HG02610 (cell line): ENCODE data around the gene RBFOX2.

ENCODE experiments used
- ATAC-seq: cut with Tn5 transposase; IDR thresholded peaks from one replicate; pipeline ENCODE4 v1.9.1; 2021; ENCODE audit warnings: mild to moderate bottlenecking, moderate library complexity; ENCODE audit not compliant: unreplicated experiment

Gene RBFOX2

GRCh38 chr22:35978889-35979288, 49.7 kb downstream of the RBFOX2 start:
- no peak for ATAC-seq

- ATAC-seq, result no peak
These were observed 50.4 kb downstream of the RBFOX2 start for GRCh38 chr22:35978201-35978600.

GRCh38 chr22:35977136-35977535, 51.5 kb downstream of the RBFOX2 start:
- ATAC-seq, result no peak

GRCh38 chr22:35973388-35973787, 55.2 kb downstream of the RBFOX2 start:
- no peak for ATAC-seq

GRCh38 chr22:35972559-35972958, 56.1 kb downstream of the RBFOX2 start:
- ATAC-seq, result no peak

- ATAC-seq, result no peak
These were observed 57.0 kb downstream of the RBFOX2 start for GRCh38 chr22:35971456-35972119.

GRCh38 chr22:35970616-35971455, 57.8 kb downstream of the RBFOX2 start:
- no peak for ATAC-seq

- ATAC-seq, result no peak
These were observed 61.6 kb downstream of the RBFOX2 start for GRCh38 chr22:35967046-35967397.

- no peak for ATAC-seq
These were observed 62.1 kb downstream of the RBFOX2 start for GRCh38 chr22:35966314-35967045.

- ATAC-seq, result no peak
These were observed 65.3 kb downstream of the RBFOX2 start for GRCh38 chr22:35963237-35963810.

- no peak for ATAC-seq
These were observed 66.9 kb downstream of the RBFOX2 start for GRCh38 chr22:35961480-35962295.

- no peak for ATAC-seq
These were observed 67.8 kb downstream of the RBFOX2 start for GRCh38 chr22:35960854-35961253.

- no peak for ATAC-seq
These were observed 69.4 kb downstream of the RBFOX2 start for GRCh38 chr22:35959121-35959800.

GRCh38 chr22:35958334-35958733, 70.3 kb downstream of the RBFOX2 start:
- ATAC-seq, result no peak

GRCh38 chr22:35957589-35957988, 71.0 kb downstream of the RBFOX2 start:
- ATAC-seq, result no peak

- ATAC-seq, result no peak
These were observed 71.8 kb downstream of the RBFOX2 start for GRCh38 chr22:35956850-35957249.

- ATAC-seq, result no peak
These were observed 73.1 kb downstream of the RBFOX2 start for GRCh38 chr22:35955546-35955945.

GRCh38 chr22:35952576-35952975, 76.0 kb downstream of the RBFOX2 start:
- ATAC-seq, result no peak

GRCh38 chr22:35950262-35950661, 78.4 kb downstream of the RBFOX2 start:
- ATAC-seq, result no peak

GRCh38 chr22:35949243-35949642, 79.4 kb downstream of the RBFOX2 start:
- ATAC-seq, result no peak
